Hepatocyte (in vitro differentiated cells): Measurements from ENCODE around the gene ZNF232.
"Not testable (repeated sequence)": the region's sequence is repeated elsewhere in the genome, so short reads cannot be mapped to it uniquely, and the experiment has no call there.

Source experiments
- EZH2 ChIP-seq: fragments of 200-600 bp; sonication (generic); IDR thresholded peaks from 2 replicates; pipeline ENCODE4 v1.6.1; 2016; ENCODE audit warnings: antibody characterized with exemption, mild to moderate bottlenecking, borderline replicate concordance
- EZH2phosphoT487 ChIP-seq: fragments of 200-600 bp; sonication (generic); IDR thresholded peaks from one replicate; pipeline ENCODE4 v1.6.1; 2018; ENCODE audit warnings: antibody characterized with exemption, mild to moderate bottlenecking, low read depth, moderate library complexity; ENCODE audit not compliant: unreplicated experiment, severe bottlenecking
- TF ChIP-seq, protein P1 (sequence below): fragments of 200-600 bp; sonication (generic); IDR thresholded peaks from 2 replicates; pipeline ENCODE4 v1.5.1; 2016; ENCODE audit warnings: antibody characterized with exemption, mild to moderate bottlenecking; ENCODE audit not compliant: poor library complexity

DNA sequence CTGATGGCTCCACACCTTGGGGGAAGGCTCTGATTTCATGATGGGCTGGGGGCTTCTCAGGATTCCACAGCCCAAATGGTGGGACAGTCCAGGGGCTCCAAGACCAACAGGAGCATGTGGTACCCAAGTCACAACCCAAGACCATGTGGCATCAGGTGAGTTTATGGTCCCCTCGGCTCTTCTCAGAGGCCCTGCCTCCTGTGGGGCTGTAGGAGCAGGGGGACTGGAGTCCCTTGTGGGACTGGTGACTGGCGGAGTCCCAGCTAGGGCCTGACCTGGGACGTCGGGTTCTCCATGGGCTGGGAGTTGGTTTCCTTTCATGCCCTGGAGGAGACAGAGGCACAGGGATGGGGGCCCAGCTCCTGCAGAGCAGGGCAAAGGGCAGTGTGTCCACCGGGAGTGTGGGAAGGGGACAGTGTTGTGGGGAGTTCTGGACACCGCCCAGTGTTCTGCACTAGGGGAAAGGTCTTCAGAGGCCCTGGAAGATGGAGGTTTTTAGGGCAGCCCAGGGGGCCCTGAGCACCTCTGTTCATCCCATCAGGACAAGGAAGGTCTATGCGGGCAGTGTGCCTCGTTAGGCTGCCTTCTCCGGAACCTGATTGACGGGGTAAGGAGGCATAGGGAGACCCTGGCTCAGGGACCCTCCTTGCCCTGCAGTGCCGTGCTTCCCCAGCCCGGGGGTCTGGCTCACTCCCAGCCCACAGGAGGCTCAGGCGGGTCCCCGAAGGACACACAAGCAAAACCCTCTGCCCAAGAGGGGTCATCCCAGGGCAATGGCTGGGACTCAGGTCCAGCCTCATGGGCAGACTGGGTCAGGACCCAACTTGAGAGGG, 25.1 kb upstream of the ZNF232 start:
- TF ChIP-seq, protein P1, sequence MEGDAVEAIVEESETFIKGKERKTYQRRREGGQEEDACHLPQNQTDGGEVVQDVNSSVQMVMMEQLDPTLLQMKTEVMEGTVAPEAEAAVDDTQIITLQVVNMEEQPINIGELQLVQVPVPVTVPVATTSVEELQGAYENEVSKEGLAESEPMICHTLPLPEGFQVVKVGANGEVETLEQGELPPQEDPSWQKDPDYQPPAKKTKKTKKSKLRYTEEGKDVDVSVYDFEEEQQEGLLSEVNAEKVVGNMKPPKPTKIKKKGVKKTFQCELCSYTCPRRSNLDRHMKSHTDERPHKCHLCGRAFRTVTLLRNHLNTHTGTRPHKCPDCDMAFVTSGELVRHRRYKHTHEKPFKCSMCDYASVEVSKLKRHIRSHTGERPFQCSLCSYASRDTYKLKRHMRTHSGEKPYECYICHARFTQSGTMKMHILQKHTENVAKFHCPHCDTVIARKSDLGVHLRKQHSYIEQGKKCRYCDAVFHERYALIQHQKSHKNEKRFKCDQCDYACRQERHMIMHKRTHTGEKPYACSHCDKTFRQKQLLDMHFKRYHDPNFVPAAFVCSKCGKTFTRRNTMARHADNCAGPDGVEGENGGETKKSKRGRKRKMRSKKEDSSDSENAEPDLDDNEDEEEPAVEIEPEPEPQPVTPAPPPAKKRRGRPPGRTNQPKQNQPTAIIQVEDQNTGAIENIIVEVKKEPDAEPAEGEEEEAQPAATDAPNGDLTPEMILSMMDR, result not testable (repeated sequence)
- TF ChIP-seq EZH2, EZH2phosphoT487: not testable (repeated sequence)
